Stimulated activated CD4-positive, alpha-beta T cell treated with anti-CD3 and anti-CD28 coated beads, Interleukin-4, amount 100 ng/mL, for 48 hours (primary cell): Measurements from ENCODE around the gene B9D2.
"Not testable (repeated sequence)": the region's sequence is repeated elsewhere in the genome, so short reads cannot be mapped to it uniquely, and the experiment has no call there.

ENCODE experiments used
- DNase-seq, 2 donors: peaks; one replicate each; pipeline ENCODE4 v3.0.0-alpha.2; 2020; ENCODE audit warnings: low read depth in 2 of 2

B9D2 gene

GRCh38 chr19:41363753-41364523 is at the start of gene B9D2:
B9D2 (minus strand) TSS chr19:41364149; CDS start chr19:41363519, 630 bp downstream.
- DNase-seq, result peak; percentile 95 to 98

- DNase-seq, result no peak
Observed at GRCh38 chr19:41412953-41413352, 49.0 kb upstream of the B9D2 start.

- no peak for DNase-seq
Observed at GRCh38 chr19:41411968-41412265, 48.0 kb upstream of the B9D2 start.

GRCh38 chr19:41411100-41411967 is 47.4 kb upstream of the B9D2 start:
- DNase-seq, result no peak

- no peak for DNase-seq
Observed at GRCh38 chr19:41410336-41411054, 46.5 kb upstream of the B9D2 start.

- no peak for DNase-seq
Observed at GRCh38 chr19:41409288-41409687, 45.3 kb upstream of the B9D2 start.

- not testable (repeated sequence) for DNase-seq
Observed at GRCh38 chr19:41408846-41409245, 44.9 kb upstream of the B9D2 start.

GRCh38 chr19:41408256-41408655 is 44.3 kb upstream of the B9D2 start:
- DNase-seq, result no peak

- no peak for DNase-seq
Observed at GRCh38 chr19:41407271-41407670, 43.3 kb upstream of the B9D2 start.

- no peak for DNase-seq
Observed at GRCh38 chr19:41405776-41406175, 41.8 kb upstream of the B9D2 start.

- no peak for DNase-seq
Observed at GRCh38 chr19:41403181-41403970, 39.4 kb upstream of the B9D2 start.

- no peak for DNase-seq
Observed at GRCh38 chr19:41402010-41402409, 38.1 kb upstream of the B9D2 start.

- DNase-seq, result no peak
Observed at GRCh38 chr19:41401483-41401882, 37.5 kb upstream of the B9D2 start.

GRCh38 chr19:41399525-41399924 is 35.6 kb upstream of the B9D2 start:
- DNase-seq, result no peak

GRCh38 chr19:41399091-41399490 is 35.1 kb upstream of the B9D2 start:
- DNase-seq, result no peak

- DNase-seq, result no peak
Observed at GRCh38 chr19:41398598-41398997, 34.6 kb upstream of the B9D2 start.

GRCh38 chr19:41398050-41398418 is 34.1 kb upstream of the B9D2 start:
- DNase-seq, result no peak

- peak; percentile 95 to 99 for DNase-seq
Observed at GRCh38 chr19:41397086-41398049, 33.4 kb upstream of the B9D2 start, which contains the start of the genes BCKDHA and EXOSC5. BCKDHA (plus strand) TSS chr19:41397818; CDS start chr19:41397828, 10 bp downstream. EXOSC5 (minus strand) TSS chr19:41397359; CDS start chr19:41397328, 31 bp downstream.

- no peak for DNase-seq
Observed at GRCh38 chr19:41395355-41395754, 31.4 kb upstream of the B9D2 start.

- no peak for DNase-seq
Observed at GRCh38 chr19:41392775-41393174, 28.8 kb upstream of the B9D2 start.
